ENCODE results near the gene MKS1.

DNA sequence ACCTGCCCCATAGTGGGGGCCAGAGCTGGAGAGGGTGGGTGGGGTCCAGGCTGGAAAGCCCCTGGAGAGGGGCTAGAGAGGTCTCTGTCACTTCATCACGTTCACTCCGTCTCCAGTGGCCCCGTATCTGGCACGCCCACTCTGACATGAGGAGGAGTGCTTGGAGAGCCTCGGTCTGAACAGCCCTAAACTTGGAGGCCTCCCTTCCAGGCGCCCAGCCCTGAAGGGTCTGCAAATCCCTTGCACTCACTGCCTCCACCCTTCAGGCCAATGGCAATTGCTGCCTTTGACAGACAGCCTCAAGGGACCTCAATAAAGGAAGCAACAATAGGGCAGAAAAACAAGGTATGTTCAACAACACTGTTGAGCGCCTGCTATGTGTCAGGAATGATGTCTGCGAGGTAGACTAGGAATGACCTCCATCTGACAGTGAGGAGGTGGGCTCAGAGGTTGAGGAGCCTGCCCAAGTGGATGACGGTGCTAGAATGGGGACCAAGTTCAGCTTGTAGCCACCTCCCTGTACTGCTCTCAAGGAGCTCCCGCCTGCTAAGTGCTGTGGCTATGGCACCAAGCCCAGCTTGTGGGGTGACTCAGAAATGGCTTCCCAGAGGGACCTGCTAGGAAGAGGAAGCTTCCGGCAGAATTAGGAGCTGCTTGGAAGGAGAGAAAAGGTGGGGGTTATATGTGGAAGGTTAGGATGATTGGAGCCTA, 29.5 kb downstream of the MKS1 start:
- TF ChIP-seq, protein P1, sequence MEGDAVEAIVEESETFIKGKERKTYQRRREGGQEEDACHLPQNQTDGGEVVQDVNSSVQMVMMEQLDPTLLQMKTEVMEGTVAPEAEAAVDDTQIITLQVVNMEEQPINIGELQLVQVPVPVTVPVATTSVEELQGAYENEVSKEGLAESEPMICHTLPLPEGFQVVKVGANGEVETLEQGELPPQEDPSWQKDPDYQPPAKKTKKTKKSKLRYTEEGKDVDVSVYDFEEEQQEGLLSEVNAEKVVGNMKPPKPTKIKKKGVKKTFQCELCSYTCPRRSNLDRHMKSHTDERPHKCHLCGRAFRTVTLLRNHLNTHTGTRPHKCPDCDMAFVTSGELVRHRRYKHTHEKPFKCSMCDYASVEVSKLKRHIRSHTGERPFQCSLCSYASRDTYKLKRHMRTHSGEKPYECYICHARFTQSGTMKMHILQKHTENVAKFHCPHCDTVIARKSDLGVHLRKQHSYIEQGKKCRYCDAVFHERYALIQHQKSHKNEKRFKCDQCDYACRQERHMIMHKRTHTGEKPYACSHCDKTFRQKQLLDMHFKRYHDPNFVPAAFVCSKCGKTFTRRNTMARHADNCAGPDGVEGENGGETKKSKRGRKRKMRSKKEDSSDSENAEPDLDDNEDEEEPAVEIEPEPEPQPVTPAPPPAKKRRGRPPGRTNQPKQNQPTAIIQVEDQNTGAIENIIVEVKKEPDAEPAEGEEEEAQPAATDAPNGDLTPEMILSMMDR (IDR thresholded peaks at IDR 0.05; ENCODE audit: poor library complexity): no peak
- TF ChIP-seq EZH2 (IDR thresholded peaks at IDR 0.05; ENCODE audit: borderline replicate concordance) (no peak), EZH2phosphoT487 (IDR thresholded peaks at IDR 0.05; ENCODE audit: low read depth, severe bottlenecking, unreplicated experiment) (no peak)
